MCF 10A (cell line): ENCODE data around the gene DNAJB11. TPM values are rescaled to one million over a fixed set of nuclear protein-coding genes. Genes with fewer than 3 reads are reported as not detected.
A peak's percentile ranks its signal among the peaks of the same experiment; 100 is the strongest.
"Not testable (repeated sequence)": the region's sequence is repeated elsewhere in the genome, so short reads cannot be mapped to it uniquely, and the experiment has no call there.

ENCODE experiments used
- BruUV-seq: library from RNA; stranded (reverse); fragments of 400-500 nt; replicated peaks from 2 replicates; lab custom pipeline; 2021; lab: Mats Ljungman, UMichigan
- CTCF ChIA-PET: fragments of 300-600 bp; sonication (Branson Sonifier 250); formaldehyde crosslinking; extraction: SDS; loops from one replicate; lab custom pipeline; 2021; ENCODE audit warnings: antibody characterized with exemption, inconsistent platforms; lab: Yijun Ruan, JAX
- POLR2A ChIA-PET: fragments of 300-600, 350-650 bp; sonication (Branson Sonifier 250); formaldehyde crosslinking; extraction: SDS; loops from one replicate; lab custom pipeline; 2020; ENCODE audit warnings: antibody characterized with exemption, inconsistent platforms; lab: Yijun Ruan, JAX
- DNase-seq: peaks from one replicate; pipeline ENCODE4 v3.0.0-alpha.2; 2018; ENCODE audit not compliant: unreplicated experiment
- H3K27ac Mint-ChIP-seq: one replicate; pipeline ENCODE4 v1.8.0; 2022; ENCODE audit warnings: mild to moderate bottlenecking, low read depth, mixed read lengths; ENCODE audit not compliant: unreplicated experiment
- H3K27me3 Mint-ChIP-seq: one replicate; pipeline ENCODE4 v1.8.0; 2022; ENCODE audit warnings: mixed read lengths; ENCODE audit not compliant: insufficient read depth, unreplicated experiment
- H3K36me3 Mint-ChIP-seq: one replicate; pipeline ENCODE4 v1.8.0; 2022; ENCODE audit warnings: mild to moderate bottlenecking, moderate library complexity, mixed read lengths; ENCODE audit not compliant: insufficient read depth, unreplicated experiment
- H3K4me1 Mint-ChIP-seq: one replicate; pipeline ENCODE4 v1.8.0; 2022; ENCODE audit warnings: mixed read lengths; ENCODE audit not compliant: insufficient read depth, unreplicated experiment
- H3K4me3 Mint-ChIP-seq: one replicate; pipeline ENCODE4 v1.8.0; 2022; ENCODE audit warnings: mild to moderate bottlenecking, moderate library complexity, mixed read lengths; ENCODE audit not compliant: unreplicated experiment
- H3K9me3 Mint-ChIP-seq: one replicate; pipeline ENCODE4 v1.8.0; 2022; ENCODE audit warnings: mixed read lengths; ENCODE audit not compliant: unreplicated experiment
- intact Hi-C: fragments of 100-400 bp; cut with micrococcal nuclease; formaldehyde crosslinking; loops from 2 replicates; pipeline ENCODE4 v1.14.1; 2022
- total RNA-seq: library from RNA; stranded (reverse); gene quantifications from 2 replicates; pipeline ENCODE4 v1.2.3, GENCODE V29; 2022
- TF ChIP-seq, protein P1 (sequence below): fragments of 200-600 bp; IDR thresholded peaks from one replicate; pipeline ENCODE4 v1.8.0; 2022; ENCODE audit warnings: antibody characterized with exemption, mild to moderate bottlenecking; ENCODE audit not compliant: unreplicated experiment

The DNAJB11 gene
- total RNA-seq, 1 experiment from 2014 or later, result 116 TPM

DNA sequence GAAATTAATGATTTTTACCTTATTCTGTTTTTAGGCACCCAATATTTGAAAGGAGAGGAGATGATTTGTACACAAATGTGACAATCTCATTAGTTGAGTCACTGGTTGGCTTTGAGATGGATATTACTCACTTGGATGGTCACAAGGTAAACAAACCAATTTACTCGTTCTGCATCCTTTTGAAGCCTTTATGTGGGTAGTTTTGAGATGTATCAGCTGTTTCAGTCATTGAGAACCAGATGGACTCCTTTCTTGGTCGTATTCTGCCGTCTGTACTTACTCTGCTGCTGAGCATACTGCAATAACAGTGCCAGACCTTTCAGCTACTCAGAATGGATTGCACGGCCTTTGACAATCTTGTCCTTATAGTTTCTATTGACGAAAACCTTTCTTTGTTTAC, 13.3 kb downstream of the DNAJB11 start:
- peaks cover 8% of the 10 kb centered on the region for H3K4me1 Mint-ChIP-seq
- CTCF ChIA-PET, result interaction anchor here (0.5 to 0.9 kb wide), 6 partner anchors 10 to 1131 kb away, joined by 3 read pairs; no protein-coding TSS in a partner anchor
- no peak overlapping the region for H3K27ac Mint-ChIP-seq
- POLR2A ChIA-PET, result interaction anchor here (0.8 to 14.3 kb wide), 3 partner anchors 14 to 200 kb away, joined by 3 to 161 read pairs (median 16); partner anchors contain the start of genes DNAJB11, EIF4A2 and TBCCD1
- DNase-seq, result no peak
- TF ChIP-seq, protein P1, sequence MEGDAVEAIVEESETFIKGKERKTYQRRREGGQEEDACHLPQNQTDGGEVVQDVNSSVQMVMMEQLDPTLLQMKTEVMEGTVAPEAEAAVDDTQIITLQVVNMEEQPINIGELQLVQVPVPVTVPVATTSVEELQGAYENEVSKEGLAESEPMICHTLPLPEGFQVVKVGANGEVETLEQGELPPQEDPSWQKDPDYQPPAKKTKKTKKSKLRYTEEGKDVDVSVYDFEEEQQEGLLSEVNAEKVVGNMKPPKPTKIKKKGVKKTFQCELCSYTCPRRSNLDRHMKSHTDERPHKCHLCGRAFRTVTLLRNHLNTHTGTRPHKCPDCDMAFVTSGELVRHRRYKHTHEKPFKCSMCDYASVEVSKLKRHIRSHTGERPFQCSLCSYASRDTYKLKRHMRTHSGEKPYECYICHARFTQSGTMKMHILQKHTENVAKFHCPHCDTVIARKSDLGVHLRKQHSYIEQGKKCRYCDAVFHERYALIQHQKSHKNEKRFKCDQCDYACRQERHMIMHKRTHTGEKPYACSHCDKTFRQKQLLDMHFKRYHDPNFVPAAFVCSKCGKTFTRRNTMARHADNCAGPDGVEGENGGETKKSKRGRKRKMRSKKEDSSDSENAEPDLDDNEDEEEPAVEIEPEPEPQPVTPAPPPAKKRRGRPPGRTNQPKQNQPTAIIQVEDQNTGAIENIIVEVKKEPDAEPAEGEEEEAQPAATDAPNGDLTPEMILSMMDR, result no peak
- intact Hi-C loops, result no loop called here
- no peaks in the 10 kb centered on the region for H3K9me3 Mint-ChIP-seq
- H3K36me3 Mint-ChIP-seq, result peaks cover 75% of the 10 kb centered on the region
- H3K4me3 Mint-ChIP-seq, result no peak overlapping the region
- no TSS peak for BruUV-seq
- no peaks in the 10 kb centered on the region for H3K27me3 Mint-ChIP-seq

DNA sequence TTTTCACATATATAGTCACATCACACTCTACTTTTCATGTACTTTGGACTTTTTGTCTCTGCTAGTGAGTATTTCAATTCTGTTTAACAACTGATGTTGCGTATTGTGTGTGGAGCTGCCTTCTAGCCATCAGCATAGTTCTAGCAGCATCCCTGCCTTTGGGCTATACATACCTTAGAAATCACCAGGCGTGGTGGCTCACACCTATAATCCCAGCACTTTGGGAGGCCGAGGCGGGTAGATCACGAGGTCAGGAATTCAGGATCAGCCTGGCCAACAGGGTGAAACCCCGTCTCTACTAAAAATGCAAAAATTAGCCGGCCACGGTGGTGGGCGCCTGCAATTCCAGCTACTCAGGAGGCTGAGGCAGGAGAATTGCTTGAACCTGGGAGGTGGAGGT, 15.7 kb downstream of the DNAJB11 start:
- intact Hi-C loops, H3K9me3 Mint-ChIP-seq, DNase-seq, H3K27ac Mint-ChIP-seq, H3K27me3 Mint-ChIP-seq, BruUV-seq, H3K4me3 Mint-ChIP-seq: not testable (repeated sequence)
- H3K36me3 Mint-ChIP-seq, result peaks cover 53% of the 10 kb centered on the region
- ChIA-PET POLR2A (interaction anchor here (0.8 to 14.3 kb wide), 5 partner anchors 9 to 198 kb away, joined by 3 to 161 read pairs (median 4); partner anchors contain the start of genes DNAJB11, EIF4A2 and TBCCD1), CTCF (interaction anchor here (0.6 to 9.6 kb wide), 8 partner anchors 17 to 609 kb away, joined by 3 to 100 read pairs (median 3); partner anchors contain the start of gene AHSG)
- H3K4me1 Mint-ChIP-seq, result peaks cover 25% of the 10 kb centered on the region

DNA sequence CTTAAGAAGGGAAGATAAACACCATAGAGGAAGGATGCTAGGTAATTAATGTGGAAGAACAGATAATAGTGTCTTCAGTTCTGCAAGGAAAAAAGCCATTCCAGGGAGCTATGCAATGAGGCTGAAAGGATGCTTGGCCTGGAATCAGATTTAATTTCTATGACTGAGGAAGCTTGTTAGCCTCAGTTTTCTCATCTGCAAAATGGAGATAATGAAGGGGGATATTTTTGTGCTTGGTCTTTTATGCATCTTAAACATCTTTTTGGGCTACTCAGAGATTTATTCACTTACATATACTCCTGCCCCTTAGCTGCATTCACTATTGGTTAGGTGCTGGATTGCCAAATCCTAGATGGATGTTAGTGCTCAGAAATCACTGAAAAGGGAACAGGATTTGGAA, 16.7 kb downstream of the DNAJB11 start:
- H3K9me3 Mint-ChIP-seq, result no peaks in the 10 kb centered on the region
- POLR2A ChIA-PET, result interaction anchor here (0.6 to 14.3 kb wide), 9 partner anchors 10 to 199 kb away, joined by 3 to 161 read pairs (median 3); partner anchors contain the start of genes DNAJB11, EIF4A2 and TBCCD1
- H3K27ac Mint-ChIP-seq, result no peak overlapping the region
- BruUV-seq, result no TSS peak
- CTCF ChIA-PET, result interaction anchor here (0.6 to 9.6 kb wide), 6 partner anchors 16 to 750 kb away, joined by 3 to 100 read pairs (median 4); partner anchors contain the start of gene AHSG
- DNase-seq, result no peak
- H3K36me3 Mint-ChIP-seq, result peaks cover 44% of the 10 kb centered on the region
- no peak overlapping the region for H3K4me3 Mint-ChIP-seq
- TF ChIP-seq, protein P1, result no peak
- no peaks in the 10 kb centered on the region for H3K27me3 Mint-ChIP-seq
- H3K4me1 Mint-ChIP-seq, result peaks cover 25% of the 10 kb centered on the region
- intact Hi-C loops, result no loop called here

DNA sequence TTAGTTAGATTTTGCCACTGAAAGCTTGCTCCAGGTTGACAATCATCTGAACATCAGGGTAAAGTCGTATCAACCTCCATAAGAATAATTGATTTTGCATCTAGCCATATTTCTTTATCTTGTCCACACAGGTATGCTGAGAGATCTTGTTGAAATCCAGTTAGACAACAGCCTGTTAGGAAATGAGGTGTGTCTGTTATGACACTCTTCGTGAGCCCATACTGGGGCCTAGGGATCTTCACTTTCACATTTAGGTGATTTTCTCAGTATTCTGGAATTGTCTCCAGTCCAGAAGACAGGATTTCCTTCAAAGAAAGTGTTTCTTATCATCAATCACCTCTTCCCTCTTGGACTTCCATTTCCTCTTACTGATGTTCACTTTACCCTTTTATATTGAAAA, 18.1 kb downstream of the DNAJB11 start:
- intact Hi-C loops, result loop anchor here (1.0 kb wide), 2 partner anchors 21 to 29 kb away; no protein-coding TSS in a partner anchor
- H3K36me3 Mint-ChIP-seq, result peaks cover 30% of the 10 kb centered on the region
- ChIA-PET CTCF (interaction anchor here (1.4 to 9.6 kb wide), 3 partner anchors 21 to 165 kb away, joined by 6 to 100 read pairs (median 8); partner anchors contain the start of genes AHSG and TBCCD1), POLR2A (interaction anchor here (0.6 to 14.3 kb wide), 12 partner anchors 9 to 217 kb away, joined by 3 to 161 read pairs (median 5); partner anchors contain the start of genes DNAJB11, EIF4A2, RFC4 and TBCCD1)
- peak; percentile 75 for DNase-seq
- TF ChIP-seq, protein P1, result no peak
- no TSS peak for BruUV-seq
- peak overlapping the region; percentile 47 for H3K4me3 Mint-ChIP-seq
- peak overlapping the region; percentile 86 for H3K27ac Mint-ChIP-seq
- H3K9me3 Mint-ChIP-seq, result no peaks in the 10 kb centered on the region
- H3K4me1 Mint-ChIP-seq, result peaks cover 25% of the 10 kb centered on the region
- H3K27me3 Mint-ChIP-seq, result no peaks in the 10 kb centered on the region
